GM23248 (cell line): ENCODE measurements around the gene SPATS2. TPM values are rescaled to one million over a fixed set of nuclear protein-coding genes. Genes with fewer than 3 reads are reported as not detected.

Experiments used
- DNase-seq: peaks from one replicate; pipeline ENCODE4 v3.0.0-alpha.2; 2015
- H2AFZ ChIP-seq: fragments of 200-600 bp; sonication (generic); 2 replicates; pipeline ENCODE4 v1.6.1; 2016; ENCODE audit warnings: antibody characterized with exemption
- H3F3A ChIP-seq: fragments of 200-600 bp; sonication (generic); 2 replicates; pipeline ENCODE4 v1.6.1; 2016; ENCODE audit warnings: mild to moderate bottlenecking, antibody characterized with exemption, mixed run types; ENCODE audit not compliant: insufficient read depth
- H3K27ac ChIP-seq: fragments of 200-600 bp; sonication (generic); 2 replicates; pipeline ENCODE4 v1.5.1; 2016; ENCODE audit warnings: mild to moderate bottlenecking
- H3K27me3 ChIP-seq: fragments of 200-600 bp; sonication (generic); replicated peaks from 2 replicates; pipeline ENCODE4 v1.6.1; 2016; ENCODE audit warnings: mild to moderate bottlenecking; ENCODE audit not compliant: insufficient read depth
- H3K36me3 ChIP-seq: fragments of 200-600 bp; sonication (generic); 2 replicates; pipeline ENCODE4 v1.6.1; 2016; ENCODE audit warnings: low read depth, mild to moderate bottlenecking
- H3K4me1 ChIP-seq: fragments of 200-600 bp; sonication (generic); 2 replicates; pipeline ENCODE4 v1.6.1; 2016; ENCODE audit warnings: mild to moderate bottlenecking; ENCODE audit not compliant: insufficient read depth
- H3K4me2 ChIP-seq: fragments of 200-600 bp; sonication (generic); one replicate; pipeline ENCODE4 v1.6.1; 2016; ENCODE audit warnings: mild to moderate bottlenecking; ENCODE audit not compliant: unreplicated experiment
- H3K4me3 ChIP-seq: fragments of 200-600 bp; sonication (generic); 2 replicates; pipeline ENCODE4 v1.5.1; 2016; ENCODE audit warnings: mild to moderate bottlenecking
- H3K79me2 ChIP-seq: fragments of 200-600 bp; sonication (generic); 2 replicates; pipeline ENCODE4 v1.6.1; 2016; ENCODE audit warnings: mild to moderate bottlenecking; ENCODE audit not compliant: insufficient read depth
- H3K9ac ChIP-seq: fragments of 200-600 bp; sonication (generic); 2 replicates; pipeline ENCODE4 v1.6.1; 2016; ENCODE audit warnings: mild to moderate bottlenecking
- H3K9me2 ChIP-seq: fragments of 200-600 bp; sonication (generic); 2 replicates; pipeline ENCODE4 v1.6.1; 2016; ENCODE audit warnings: mixed run types, mild to moderate bottlenecking, moderate library complexity; ENCODE audit not compliant: insufficient read depth
- H3K9me3 ChIP-seq: fragments of 200-600 bp; sonication (generic); one replicate; pipeline ENCODE4 v1.6.1; 2017; ENCODE audit warnings: low read depth
- H4K20me1 ChIP-seq: fragments of 200-600 bp; sonication (generic); 2 replicates; pipeline ENCODE4 v1.6.0; 2016; ENCODE audit not compliant: insufficient read depth
- EZH2 ChIP-seq: fragments of 200-600 bp; sonication (generic); IDR thresholded peaks from 2 replicates; pipeline ENCODE4 v1.6.1; 2018; ENCODE audit warnings: antibody characterized with exemption, mild to moderate bottlenecking; ENCODE audit not compliant: insufficient read depth, poor library complexity, severe bottlenecking
- EZH2phosphoT487 ChIP-seq: fragments of 200-600 bp; sonication (generic); IDR thresholded peaks from 2 replicates; pipeline ENCODE4 v1.6.1; 2018; ENCODE audit warnings: antibody characterized with exemption, moderate library complexity, mild to moderate bottlenecking, low read depth; ENCODE audit not compliant: insufficient read depth
- WGBS, 2 experiments: methylation state at CpG; one replicate each; pipeline ENCODE4 v1.1.6; 2015 to 2017; ENCODE audit warnings: low lambda C conversion rate in 2 of 2, low coverage in 1 of 2; ENCODE audit errors: missing lambda C conversion rate in 2 of 2; 5-methylcytosine and 5-hydroxymethylcytosine counted together
- in situ Hi-C: fragments of 300-500 bp; cut with MboI; formaldehyde crosslinking; loops from 2 replicates; pipeline ENCODE4 v1.15.0; 2020
- polyA plus RNA-seq: library from polyadenylated mRNA; unstranded; fragments of >200 nt; fragmentation: Nextera tagmentation; extraction: Ambion mirVana; gene quantifications from 2 replicates; pipeline ENCODE4 v1.2.1, GENCODE V29; 2016
- total RNA-seq: library from RNA; depleted of rRNA; stranded (reverse); fragments of >200 nt; shearing (Covaris generic); gene quantifications from 2 replicates; pipeline ENCODE4 v1.2.3, GENCODE V29; 2014

Gene SPATS2
- total and polyA plus RNA-seq, 2 experiments from 2014 or later = 22.3 to 25.0 TPM

- Histone ChIP-seq H3K9me3 (no peaks in the 10 kb centered on the region), H2AFZ (no peak overlapping the region), H3K4me3 (no peak overlapping the region), H3K79me2 (no peaks in the 10 kb centered on the region), H3F3A (no peaks in the 10 kb centered on the region), H3K9ac (no peak overlapping the region), H4K20me1 (no peaks in the 10 kb centered on the region), H3K4me2 (no peak overlapping the region), H3K27me3 (peaks cover 15% of the 10 kb centered on the region), H3K9me2 (no peaks in the 10 kb centered on the region), H3K27ac (no peak overlapping the region), H3K36me3 (no peaks in the 10 kb centered on the region), H3K4me1 (no peaks in the 10 kb centered on the region)
- 96 to 100% methylated on average over 7 of the region's 7 CpGs for WGBS, 2 experiments
- DNase-seq = no peak
- TF ChIP-seq EZH2 (no peak), EZH2phosphoT487 (no peak)
- in situ Hi-C loops = no loop called here
Observed at GRCh38 chr12:49330032-49330619, 37.1 kb upstream of the SPATS2 start.

GRCh38 chr12:49330631-49331379, 36.5 kb upstream of the SPATS2 start:
- WGBS, 2 experiments = 59 to 64% methylated on average over 13 to 14 of the region's 14 CpGs
- H2AFZ ChIP-seq = no peak overlapping the region
- H3K27me3 ChIP-seq = peaks cover 21% of the 10 kb centered on the region
- no peaks in the 10 kb centered on the region for H3K9me2 ChIP-seq
- no peak overlapping the region for H3K4me2 ChIP-seq
- no peaks in the 10 kb centered on the region for H3F3A ChIP-seq
- DNase-seq = no peak
- in situ Hi-C loops = no loop called here
- no peaks in the 10 kb centered on the region for H3K79me2 ChIP-seq
- H3K4me1 ChIP-seq = no peaks in the 10 kb centered on the region
- no peak overlapping the region for H3K4me3 ChIP-seq
- H3K27ac ChIP-seq = no peak overlapping the region
- H3K9me3 ChIP-seq = no peaks in the 10 kb centered on the region
- no peaks in the 10 kb centered on the region for H4K20me1 ChIP-seq
- no peaks in the 10 kb centered on the region for H3K36me3 ChIP-seq
- no peak overlapping the region for H3K9ac ChIP-seq
- TF ChIP-seq EZH2phosphoT487 (no peak), EZH2 (no peak)

GRCh38 chr12:49331380-49332222, 35.7 kb upstream of the SPATS2 start:
- Histone ChIP-seq H3K79me2 (no peaks in the 10 kb centered on the region), H3K36me3 (no peaks in the 10 kb centered on the region), H3K9ac (no peak overlapping the region), H3K27ac (no peak overlapping the region), H3K4me2 (no peak overlapping the region), H2AFZ (no peak overlapping the region), H3K27me3 (peaks cover 29% of the 10 kb centered on the region), H3K9me3 (no peaks in the 10 kb centered on the region), H3F3A (no peaks in the 10 kb centered on the region), H3K4me1 (no peaks in the 10 kb centered on the region), H4K20me1 (no peaks in the 10 kb centered on the region), H3K4me3 (no peak overlapping the region), H3K9me2 (no peaks in the 10 kb centered on the region)
- 59 to 60% methylated on average over 11 of the region's 11 CpGs for WGBS, 2 experiments
- in situ Hi-C loops = no loop called here
- TF ChIP-seq EZH2 = no peak
- TF ChIP-seq EZH2phosphoT487 = no peak
- DNase-seq = peak; percentile 85

- Histone ChIP-seq H3K9ac (no peak overlapping the region), H2AFZ (no peak overlapping the region), H4K20me1 (no peaks in the 10 kb centered on the region), H3K36me3 (no peaks in the 10 kb centered on the region), H3K4me1 (0 out of 2 replicates have a peak, but pooled peaks cover 2% of the 10 kb centered on the region), H3K27me3 (peaks cover 36% of the 10 kb centered on the region), H3K79me2 (no peaks in the 10 kb centered on the region), H3K4me2 (no peak overlapping the region), H3K9me3 (no peaks in the 10 kb centered on the region), H3K4me3 (no peak overlapping the region), H3F3A (no peaks in the 10 kb centered on the region), H3K9me2 (no peaks in the 10 kb centered on the region), H3K27ac (no peak overlapping the region)
- no peak for TF ChIP-seq EZH2
- no peak for TF ChIP-seq EZH2phosphoT487
- 87 to 92% methylated on average over 17 of the region's 17 CpGs for WGBS, 2 experiments
- in situ Hi-C loops = no loop called here
- DNase-seq = no peak
Observed at GRCh38 chr12:49332441-49332861, 34.8 kb upstream of the SPATS2 start.
